K562 (cell line): ENCODE results near the gene CDK11A. TPM values are rescaled to one million over a fixed set of nuclear protein-coding genes. Genes with fewer than 3 reads are reported as not detected.

Experiments used
- polyA plus RNA-seq, 8 experiments: library from polyadenylated mRNA; depleted of rRNA in 4 of 8; stranded (reverse) in 5 of 8; unstranded in 3 of 8; fragments of >200 nt; fragmentation: Nextera tagmentation in 2 of 8; fragmentation: Illumina TruSeq in 1 of 8; extraction: Ambion mirVana in 2 of 8; extraction: Trizol in 1 of 8; gene quantifications; 2 replicates each; pipeline versions ENCODE4 v1.2.1 to v1.2.3, GENCODE V29; 2011 to 2014; ENCODE audit warnings: inconsistent platforms in 1 of 8, missing spikeins in 1 of 8
- total RNA-seq, 7 experiments: library from RNA; depleted of rRNA in 6 of 7; stranded (reverse); fragments of >200 nt in 6 of 7; fragmentation: Illumina TruSeq in 2 of 7; extraction: Trizol in 2 of 7; gene quantifications; 2 replicates each; pipeline versions ENCODE4 v1.2.1 to v1.2.3, GENCODE V29; 2011 to 2021; ENCODE audit warnings: low replicate concordance in 1 of 7

CDK11A gene
- total and polyA plus RNA-seq, 9 of the 15 experiments (the other 6 are each of a cell fraction or from before 2014, with no cell fraction given): 4.5 to 71.0 (median 43.9) TPM

Other genes starting within 250 kb of the CDK11A start
Only the 7 nearest of the 12 such genes appear.
- 157 and 175 TPM in 2 replicates for gene SSU72, start 149.5 kb downstream of the CDK11A start, total RNA-seq (2014; rRNA removed)
- 75.3 and 77.6 TPM in 2 replicates for gene SSU72, start 149.5 kb downstream of the CDK11A start, total RNA-seq (2014; rRNA removed; fragmentation: Illumina TruSeq; extraction: Trizol)
- gene SSU72, start 149.5 kb downstream of the CDK11A start, total RNA-seq (2015; rRNA removed; fragmentation: Illumina TruSeq; extraction: Trizol): 79.3 and 80.4 TPM in 2 replicates
- gene SSU72, start 149.5 kb downstream of the CDK11A start, total RNA-seq (2021): 185 and 187 TPM in 2 replicates
- gene SSU72, start 149.5 kb downstream of the CDK11A start, polyA plus RNA-seq (2011; rRNA removed): 77.5 and 94.6 TPM in 2 replicates
- 184 and 187 TPM in 2 replicates for gene SSU72, start 149.5 kb downstream of the CDK11A start, polyA plus RNA-seq (2014; fragmentation: Illumina TruSeq; extraction: Trizol)
- 10 to 100 TPM; 70.8 to 90.8 TPM for gene SSU72, start 149.5 kb downstream of the CDK11A start, polyA plus RNA-seq (2014; fragmentation: Nextera tagmentation; extraction: Ambion mirVana)
- 201 and 217 TPM in 2 replicates for gene SSU72, start 149.5 kb downstream of the CDK11A start, polyA plus RNA-seq (2014; rRNA removed)
- 2.2 and 3.1 TPM in 2 replicates for gene FNDC10, start 124.2 kb downstream of the CDK11A start, total RNA-seq (2014; rRNA removed)
- gene FNDC10, start 124.2 kb downstream of the CDK11A start, total RNA-seq (2014; rRNA removed; fragmentation: Illumina TruSeq; extraction: Trizol): 0.29 TPM in 1 of 2 replicates, not detected in the other
- 2.9 and 3.8 TPM in 2 replicates for gene FNDC10, start 124.2 kb downstream of the CDK11A start, total RNA-seq (2015; rRNA removed; fragmentation: Illumina TruSeq; extraction: Trizol)
- 6.3 and 7.7 TPM in 2 replicates for gene FNDC10, start 124.2 kb downstream of the CDK11A start, total RNA-seq (2021)
- 1.4 and 2.3 TPM in 2 replicates for gene FNDC10, start 124.2 kb downstream of the CDK11A start, polyA plus RNA-seq (2011; rRNA removed)
- 1.6 and 4.4 TPM in 2 replicates for gene FNDC10, start 124.2 kb downstream of the CDK11A start, polyA plus RNA-seq (2014; fragmentation: Illumina TruSeq; extraction: Trizol)
- gene FNDC10, start 124.2 kb downstream of the CDK11A start, polyA plus RNA-seq (2014; fragmentation: Nextera tagmentation; extraction: Ambion mirVana): under 1 TPM; 0.08 to 0.11 TPM
- gene FNDC10, start 124.2 kb downstream of the CDK11A start, polyA plus RNA-seq (2014; rRNA removed): 3.2 and 5.5 TPM in 2 replicates
- gene MIB2, start 108.9 kb downstream of the CDK11A start, total RNA-seq (2014; rRNA removed): 13.1 and 18.6 TPM in 2 replicates
- 0.48 and 0.62 TPM in 2 replicates for gene MIB2, start 108.9 kb downstream of the CDK11A start, total RNA-seq (2014; rRNA removed; fragmentation: Illumina TruSeq; extraction: Trizol)
- 3.1 and 4.9 TPM in 2 replicates for gene MIB2, start 108.9 kb downstream of the CDK11A start, total RNA-seq (2015; rRNA removed; fragmentation: Illumina TruSeq; extraction: Trizol)
- gene MIB2, start 108.9 kb downstream of the CDK11A start, total RNA-seq (2021): 17.0 and 17.2 TPM in 2 replicates
- gene MIB2, start 108.9 kb downstream of the CDK11A start, polyA plus RNA-seq (2011; rRNA removed): 6.6 and 10.1 TPM in 2 replicates
- gene MIB2, start 108.9 kb downstream of the CDK11A start, polyA plus RNA-seq (2014; fragmentation: Illumina TruSeq; extraction: Trizol): 0.80 and 1.4 TPM in 2 replicates
- under 1 TPM in 1 of 2 experiments, not detected in 1; 0.04 TPM for gene MIB2, start 108.9 kb downstream of the CDK11A start, polyA plus RNA-seq (2014; fragmentation: Nextera tagmentation; extraction: Ambion mirVana)
- 12.0 and 16.8 TPM in 2 replicates for gene MIB2, start 108.9 kb downstream of the CDK11A start, polyA plus RNA-seq (2014; rRNA removed)
- gene MMP23B, start 92.2 kb downstream of the CDK11A start, total RNA-seq (2014; rRNA removed): 0.65 and 1.2 TPM in 2 replicates
- not detected in 2 replicates for gene MMP23B, start 92.2 kb downstream of the CDK11A start, total RNA-seq (2014; rRNA removed; fragmentation: Illumina TruSeq; extraction: Trizol)
- gene MMP23B, start 92.2 kb downstream of the CDK11A start, total RNA-seq (2015; rRNA removed; fragmentation: Illumina TruSeq; extraction: Trizol): not detected in 2 replicates
- 0.38 and 1.3 TPM in 2 replicates for gene MMP23B, start 92.2 kb downstream of the CDK11A start, total RNA-seq (2021)
- 0.30 and 0.45 TPM in 2 replicates for gene MMP23B, start 92.2 kb downstream of the CDK11A start, polyA plus RNA-seq (2011; rRNA removed)
- gene MMP23B, start 92.2 kb downstream of the CDK11A start, polyA plus RNA-seq (2014; fragmentation: Illumina TruSeq; extraction: Trizol): not detected in 2 replicates
- gene MMP23B, start 92.2 kb downstream of the CDK11A start, polyA plus RNA-seq (2014; fragmentation: Nextera tagmentation; extraction: Ambion mirVana): not detected
- gene MMP23B, start 92.2 kb downstream of the CDK11A start, polyA plus RNA-seq (2014; rRNA removed): 0.28 and 0.80 TPM in 2 replicates
- 28.3 and 29.8 TPM in 2 replicates for gene CDK11B, start 65.4 kb downstream of the CDK11A start, total RNA-seq (2014; rRNA removed)
- 13.3 and 18.5 TPM in 2 replicates for gene CDK11B, start 65.4 kb downstream of the CDK11A start, total RNA-seq (2014; rRNA removed; fragmentation: Illumina TruSeq; extraction: Trizol)
- gene CDK11B, start 65.4 kb downstream of the CDK11A start, total RNA-seq (2015; rRNA removed; fragmentation: Illumina TruSeq; extraction: Trizol): 18.6 and 19.5 TPM in 2 replicates
- gene CDK11B, start 65.4 kb downstream of the CDK11A start, total RNA-seq (2021): 27.7 and 34.7 TPM in 2 replicates
- gene CDK11B, start 65.4 kb downstream of the CDK11A start, polyA plus RNA-seq (2011; rRNA removed): 6.2 and 6.5 TPM in 2 replicates
- gene CDK11B, start 65.4 kb downstream of the CDK11A start, polyA plus RNA-seq (2014; fragmentation: Illumina TruSeq; extraction: Trizol): 50.8 and 52.2 TPM in 2 replicates
- 1 to 10 TPM; 2.8 to 3.1 TPM for gene CDK11B, start 65.4 kb downstream of the CDK11A start, polyA plus RNA-seq (2014; fragmentation: Nextera tagmentation; extraction: Ambion mirVana)
- gene CDK11B, start 65.4 kb downstream of the CDK11A start, polyA plus RNA-seq (2014; rRNA removed): 33.1 and 42.2 TPM in 2 replicates
- gene SLC35E2B, start 31.6 kb downstream of the CDK11A start, total RNA-seq (2014; rRNA removed): 18.4 and 22.5 TPM in 2 replicates
- gene SLC35E2B, start 31.6 kb downstream of the CDK11A start, total RNA-seq (2014; rRNA removed; fragmentation: Illumina TruSeq; extraction: Trizol): 14.8 TPM in 2 replicates
- 20.7 and 21.9 TPM in 2 replicates for gene SLC35E2B, start 31.6 kb downstream of the CDK11A start, total RNA-seq (2015; rRNA removed; fragmentation: Illumina TruSeq; extraction: Trizol)
- 38.9 and 44.6 TPM in 2 replicates for gene SLC35E2B, start 31.6 kb downstream of the CDK11A start, total RNA-seq (2021)
- 30.8 and 36.5 TPM in 2 replicates for gene SLC35E2B, start 31.6 kb downstream of the CDK11A start, polyA plus RNA-seq (2011; rRNA removed)
- gene SLC35E2B, start 31.6 kb downstream of the CDK11A start, polyA plus RNA-seq (2014; fragmentation: Illumina TruSeq; extraction: Trizol): 29.5 and 31.5 TPM in 2 replicates
- 1 to 10 TPM; 4.7 to 5.2 TPM for gene SLC35E2B, start 31.6 kb downstream of the CDK11A start, polyA plus RNA-seq (2014; fragmentation: Nextera tagmentation; extraction: Ambion mirVana)
- gene SLC35E2B, start 31.6 kb downstream of the CDK11A start, polyA plus RNA-seq (2014; rRNA removed): 29.8 and 34.1 TPM in 2 replicates
- 116 and 133 TPM in 2 replicates for gene NADK, start 54.1 kb upstream of the CDK11A start, total RNA-seq (2014; rRNA removed)
- gene NADK, start 54.1 kb upstream of the CDK11A start, total RNA-seq (2014; rRNA removed; fragmentation: Illumina TruSeq; extraction: Trizol): 35.7 and 46.1 TPM in 2 replicates
- 63.0 and 66.6 TPM in 2 replicates for gene NADK, start 54.1 kb upstream of the CDK11A start, total RNA-seq (2015; rRNA removed; fragmentation: Illumina TruSeq; extraction: Trizol)
- gene NADK, start 54.1 kb upstream of the CDK11A start, total RNA-seq (2021): 131 and 135 TPM in 2 replicates
- gene NADK, start 54.1 kb upstream of the CDK11A start, polyA plus RNA-seq (2011; rRNA removed): 99.6 and 121 TPM in 2 replicates
- gene NADK, start 54.1 kb upstream of the CDK11A start, polyA plus RNA-seq (2014; fragmentation: Illumina TruSeq; extraction: Trizol): 75.1 and 81.2 TPM in 2 replicates
- 1 to 10 TPM; 1.5 to 2.1 TPM for gene NADK, start 54.1 kb upstream of the CDK11A start, polyA plus RNA-seq (2014; fragmentation: Nextera tagmentation; extraction: Ambion mirVana)
- gene NADK, start 54.1 kb upstream of the CDK11A start, polyA plus RNA-seq (2014; rRNA removed): 131 and 149 TPM in 2 replicates